ENCODE data around the gene AGO1. TPM values are rescaled to one million over a fixed set of nuclear protein-coding genes. Genes with fewer than 3 reads are reported as not detected.

Gene AGO1
- total RNA-seq, 2 donors from 2014 or later, result 5.6 to 13.2 TPM

- Histone ChIP-seq H3K9me3 (no peaks in the 10 kb centered on the region), H3K36me3 (replicated peaks in 1 of 2; ENCODE audit: insufficient read depth in 1 of 2, low read depth in 2 of 2) (no peaks in the 10 kb centered on the region), H3K27ac (peak overlapping the region; percentile 66 to 85 (median 75)), H3K4me3 (peak overlapping the region; percentile 87 to 97), H3K27me3 (no peaks in the 10 kb centered on the region), H3K4me1 (peaks cover 30% of the 10 kb centered on the region)
- whole genome bisulfite sequencing, 2 donors, result 2% methylated on average over 7 to 24 of the region's 29 CpGs
- intact Hi-C loops (cut with DNase I), result no loop called here
- DNase-seq (peak; percentile 45 to 71 (median 63)), ATAC-seq (peak; percentile 31)
- TF ChIP-seq POLR2A (IDR thresholded peaks at IDR 0.05) (no peak), CTCF (IDR thresholded peaks at IDR 0.05) (no peak)
Observed at GRCh38 chr1:35883635-35884101, 659 bp downstream of the AGO1 start.

GRCh38 chr1:35884934-35885333 lies 1.9 kb downstream of the AGO1 start:
- Histone ChIP-seq H3K36me3 (replicated peaks in 1 of 2; ENCODE audit: insufficient read depth in 1 of 2, low read depth in 2 of 2) (no peaks in the 10 kb centered on the region), H3K9me3 (no peaks in the 10 kb centered on the region), H3K27ac (no peak overlapping the region), H3K4me3 (no peak overlapping the region), H3K4me1 (peaks cover 30% of the 10 kb centered on the region), H3K27me3 (no peaks in the 10 kb centered on the region)
- no peak for TF ChIP-seq POLR2A (IDR thresholded peaks at IDR 0.05)
- no peak for TF ChIP-seq CTCF (IDR thresholded peaks at IDR 0.05)
- WGBS, 2 donors, result 58 to 59% methylated on average over 2 of the region's 2 CpGs
- intact Hi-C loops (cut with DNase I), result no loop called here
- ATAC-seq (no peak), DNase-seq (no peak)

- DNase-seq (peak in 1 of 4 donors; percentile 16), ATAC-seq (no peak)
- Histone ChIP-seq H3K9me3 (no peaks in the 10 kb centered on the region), H3K4me3 (no peak overlapping the region), H3K4me1 (peaks cover 30% of the 10 kb centered on the region), H3K27ac (peak overlapping the region in 1 of 4 donors; percentile 8), H3K36me3 (replicated peaks in 1 of 2; ENCODE audit: insufficient read depth in 1 of 2, low read depth in 2 of 2) (peaks cover 0 to 6% of the 10 kb centered on the region in 2 donors), H3K27me3 (no peaks in the 10 kb centered on the region)
- 63 to 66% methylated on average over 4 of the region's 4 CpGs for WGBS, 2 donors
- no peak for TF ChIP-seq CTCF (IDR thresholded peaks at IDR 0.05)
- no peak for TF ChIP-seq POLR2A (IDR thresholded peaks at IDR 0.05)
- intact Hi-C loops (cut with DNase I), result no loop called here
Observed at GRCh38 chr1:35885961-35886558, 3.1 kb downstream of the AGO1 start.

- no peak for DNase-seq
- no peak overlapping the region for H3K4me3 ChIP-seq
- peak overlapping the region in 1 of 4 donors; percentile 8 for H3K27ac ChIP-seq
- 11 to 23% methylated on average over 3 of the region's 3 CpGs for WGBS, 2 donors
- TF ChIP-seq CTCF (IDR thresholded peaks at IDR 0.05) (no peak), POLR2A (IDR thresholded peaks at IDR 0.05) (no peak)
- no peaks in the 10 kb centered on the region for H3K27me3 ChIP-seq
- H3K9me3 ChIP-seq, result no peaks in the 10 kb centered on the region
- H3K4me1 ChIP-seq, result peaks cover 30% of the 10 kb centered on the region
- intact Hi-C loops (cut with DNase I), result no loop called here
- no peak for ATAC-seq
- peaks cover 0 to 6% of the 10 kb centered on the region in 2 donors for H3K36me3 ChIP-seq (replicated peaks in 1 of 2; ENCODE audit: insufficient read depth in 1 of 2, low read depth in 2 of 2)
Observed at GRCh38 chr1:35886577-35887431, 3.8 kb downstream of the AGO1 start.
